Epidermal melanocyte (primary cell): ENCODE measurements around the gene MGAT3.

Experiments used
- DNase-seq: peaks from one replicate; pipeline ENCODE4 v3.0.0; 2011; ENCODE audit warnings: low spot score; ENCODE audit not compliant: insufficient read length

MGAT3 gene

GRCh38 chr22:39449708-39450107 is 7.1 kb upstream of the MGAT3 start:
- no peak for DNase-seq

GRCh38 chr22:39450258-39450955 is 6.4 kb upstream of the MGAT3 start:
- DNase-seq = no peak

GRCh38 chr22:39452740-39453040 is 4.1 kb upstream of the MGAT3 start:
- DNase-seq = no peak

GRCh38 chr22:39453765-39454378 is 2.9 kb upstream of the MGAT3 start:
- no peak for DNase-seq

- no peak for DNase-seq
Observed at GRCh38 chr22:39454385-39454871, 2.4 kb upstream of the MGAT3 start.

GRCh38 chr22:39457198-39457555 is 365 bp downstream of the MGAT3 start:
- no peak for DNase-seq

- no peak for DNase-seq
Observed at GRCh38 chr22:39457556-39458443, 988 bp downstream of the MGAT3 start.

GRCh38 chr22:39458444-39459083 is 1.8 kb downstream of the MGAT3 start:
- no peak for DNase-seq

GRCh38 chr22:39459681-39460080 is 2.9 kb downstream of the MGAT3 start:
- DNase-seq = no peak

- DNase-seq = no peak
Observed at GRCh38 chr22:39462443-39463221, 5.8 kb downstream of the MGAT3 start.

- DNase-seq = no peak
Observed at GRCh38 chr22:39463277-39463676, 6.5 kb downstream of the MGAT3 start.

GRCh38 chr22:39463931-39464390 is 7.1 kb downstream of the MGAT3 start:
- no peak for DNase-seq

GRCh38 chr22:39466228-39467006 is 9.6 kb downstream of the MGAT3 start:
- DNase-seq = no peak

GRCh38 chr22:39467390-39467895 is 10.6 kb downstream of the MGAT3 start:
- DNase-seq = no peak

GRCh38 chr22:39468487-39469325 is 11.9 kb downstream of the MGAT3 start:
- no peak for DNase-seq

- no peak for DNase-seq
Observed at GRCh38 chr22:39469326-39469680, 12.5 kb downstream of the MGAT3 start.

- no peak for DNase-seq
Observed at GRCh38 chr22:39469681-39470450, 13.1 kb downstream of the MGAT3 start.
